Measurements from ENCODE around the gene NOVA2.

DNA sequence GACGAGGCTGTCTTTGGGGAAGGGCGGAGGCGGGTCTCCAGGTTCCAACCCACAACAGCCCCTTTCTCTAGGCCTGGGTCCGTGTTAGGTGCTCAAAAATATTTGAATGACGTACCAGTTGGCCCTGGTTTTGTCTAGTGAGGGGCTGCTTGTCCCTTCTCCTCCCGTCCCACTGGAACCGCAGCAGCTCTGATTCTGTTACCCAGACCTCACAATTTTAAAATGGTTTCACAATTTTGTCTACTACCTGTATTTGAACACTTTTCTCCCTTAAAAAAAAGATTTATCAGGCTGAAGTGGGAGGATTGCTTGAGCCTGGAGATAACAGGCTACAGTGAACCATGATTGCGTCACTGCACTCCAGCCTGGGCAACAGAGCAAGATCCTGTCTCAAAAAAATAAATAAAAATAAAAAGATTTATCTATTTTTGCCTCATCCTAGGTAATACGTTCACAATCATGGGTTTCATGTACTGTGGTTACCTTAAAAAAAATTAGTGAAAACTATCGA lies 86.4 kb downstream of the NOVA2 start:
- TF ChIP-seq, protein P1, sequence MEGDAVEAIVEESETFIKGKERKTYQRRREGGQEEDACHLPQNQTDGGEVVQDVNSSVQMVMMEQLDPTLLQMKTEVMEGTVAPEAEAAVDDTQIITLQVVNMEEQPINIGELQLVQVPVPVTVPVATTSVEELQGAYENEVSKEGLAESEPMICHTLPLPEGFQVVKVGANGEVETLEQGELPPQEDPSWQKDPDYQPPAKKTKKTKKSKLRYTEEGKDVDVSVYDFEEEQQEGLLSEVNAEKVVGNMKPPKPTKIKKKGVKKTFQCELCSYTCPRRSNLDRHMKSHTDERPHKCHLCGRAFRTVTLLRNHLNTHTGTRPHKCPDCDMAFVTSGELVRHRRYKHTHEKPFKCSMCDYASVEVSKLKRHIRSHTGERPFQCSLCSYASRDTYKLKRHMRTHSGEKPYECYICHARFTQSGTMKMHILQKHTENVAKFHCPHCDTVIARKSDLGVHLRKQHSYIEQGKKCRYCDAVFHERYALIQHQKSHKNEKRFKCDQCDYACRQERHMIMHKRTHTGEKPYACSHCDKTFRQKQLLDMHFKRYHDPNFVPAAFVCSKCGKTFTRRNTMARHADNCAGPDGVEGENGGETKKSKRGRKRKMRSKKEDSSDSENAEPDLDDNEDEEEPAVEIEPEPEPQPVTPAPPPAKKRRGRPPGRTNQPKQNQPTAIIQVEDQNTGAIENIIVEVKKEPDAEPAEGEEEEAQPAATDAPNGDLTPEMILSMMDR (conservative IDR thresholded peaks at IDR 0.05; ENCODE audit: low read depth, low read length): no peak
- TF ChIP-seq EZH2 (IDR thresholded peaks at IDR 0.05; ENCODE audit: borderline replicate concordance, low read depth, low read length, poor library complexity, severe bottlenecking): no peak

All from A673 (cell line).